H1 (cell line): ENCODE data around the gene CRABP1. TPM values are rescaled to one million over a fixed set of nuclear protein-coding genes. Genes with fewer than 3 reads are reported as not detected.
A peak's percentile ranks its signal among the peaks of the same experiment; 100 is the strongest.

Experiments used
- CTCF ChIA-PET: fragments of 300-600 bp; sonication (Branson Sonifier 250); formaldehyde crosslinking; loops from one replicate; lab custom pipeline; 2021; ENCODE audit not compliant: partially characterized antibody; lab: Charles Lee
- POLR2A ChIA-PET: fragments of 300-600 bp; sonication (Branson Sonifier 250); formaldehyde crosslinking; loops from one replicate; lab custom pipeline; 2021; ENCODE audit warnings: inconsistent platforms; ENCODE audit not compliant: partially characterized antibody; lab: Charles Lee
- DNase-seq, 2 experiments: peaks; one replicate each; pipeline versions ENCODE4 v3.0.0 to v3.0.0-alpha.2; 2010 to 2022; ENCODE audit warnings: low spot score in 2 of 2, low read depth in 1 of 2, mixed read lengths in 1 of 2
- FAIRE-seq: peaks from 2 replicates; lab custom pipeline; 2011; peaks lifted over from hg19 to GRCh38; lab: Jason Lieb, UNC
- H2AFZ ChIP-seq: 2 replicates; pipeline ENCODE4 v1.8.1; 2012; ENCODE audit warnings: low read length, inconsistent platforms
- H2AK5ac ChIP-seq: 2 replicates; pipeline ENCODE4 v1.6.1; 2013; ENCODE audit warnings: low read depth, low read length
- H2BK120ac ChIP-seq: replicated peaks from 2 replicates; pipeline ENCODE3; 2013; ENCODE audit warnings: low read depth, low read length, inconsistent platforms
- H2BK12ac ChIP-seq: 2 replicates; pipeline ENCODE4 v1.6.1; 2013; ENCODE audit warnings: low read depth, low read length
- H2BK15ac ChIP-seq: 2 replicates; pipeline ENCODE4 v1.6.1; 2013; ENCODE audit warnings: low read length
- H2BK20ac ChIP-seq: 2 replicates; pipeline ENCODE4 v1.6.1; 2013; ENCODE audit warnings: low read length
- H2BK5ac ChIP-seq: 2 replicates; pipeline ENCODE4 v1.6.1; 2013; ENCODE audit warnings: low read depth, low read length
- H3K14ac ChIP-seq: 2 replicates; pipeline ENCODE4 v1.6.1; 2013; ENCODE audit warnings: inconsistent platforms; ENCODE audit not compliant: insufficient read length
- H3K18ac ChIP-seq: 2 replicates; pipeline ENCODE4 v1.6.1; 2013; ENCODE audit warnings: low read length; ENCODE audit errors: extremely low read depth
- H3K23ac ChIP-seq: 2 replicates; pipeline ENCODE4 v1.6.1; 2013; ENCODE audit warnings: inconsistent platforms; ENCODE audit not compliant: insufficient read length
- H3K23me2 ChIP-seq: 2 replicates; pipeline ENCODE4 v1.6.1; 2013; ENCODE audit warnings: low read depth, low read length
- H3K27ac ChIP-seq: 2 replicates; pipeline ENCODE4 v1.6.1; 2011; ENCODE audit warnings: low read depth, low read length, inconsistent platforms
- H3K27me3 ChIP-seq, 4 experiments: replicated peaks in 1 of 4; 1 replicate in 1 of 4; 2 replicates in 3 of 4; pipeline versions ENCODE4 v1.6.1 to v1.8.1; 2011 to 2013; ENCODE audit warnings: low read length in 3 of 4, mild to moderate bottlenecking in 3 of 4, inconsistent platforms in 2 of 4, mixed read lengths in 2 of 4, moderate library complexity in 1 of 4; ENCODE audit not compliant: control insufficient read depth in 3 of 4, insufficient read depth in 3 of 4; ENCODE audit errors: extremely low read depth in 1 of 4
- H3K36me3 ChIP-seq, 4 experiments: 2 replicates each; pipeline versions ENCODE4 v1.6.1 to v1.8.1; 2011 to 2013; ENCODE audit warnings: mild to moderate bottlenecking in 4 of 4, low read length in 3 of 4, moderate library complexity in 2 of 4, control low read depth in 1 of 4, inconsistent platforms in 1 of 4; ENCODE audit not compliant: insufficient read depth in 4 of 4, control insufficient read depth in 2 of 4
- H3K4ac ChIP-seq: replicated peaks from 2 replicates; pipeline ENCODE3; 2013; ENCODE audit warnings: low read length, low read depth, mixed read lengths, inconsistent platforms; ENCODE audit not compliant: insufficient read length
- H3K4me1 ChIP-seq, 4 experiments: replicated peaks in 1 of 4; 1 replicate in 1 of 4; 2 replicates in 3 of 4; pipeline versions ENCODE4 v1.6.1 to v1.8.1; 2011 to 2013; ENCODE audit warnings: low read length in 3 of 4, inconsistent platforms in 2 of 4, mixed read lengths in 1 of 4; ENCODE audit not compliant: insufficient read depth in 4 of 4, control insufficient read depth in 3 of 4
- H3K4me2 ChIP-seq, 2 experiments: 2 replicates each; pipeline versions ENCODE4 v1.6.1 to v1.8.1; 2011 to 2013; ENCODE audit warnings: low read depth in 2 of 2, low read length in 2 of 2, control low read depth in 1 of 2, inconsistent platforms in 1 of 2, mild to moderate bottlenecking in 1 of 2; ENCODE audit not compliant: insufficient read depth in 1 of 2
- H3K4me3 ChIP-seq, 4 experiments: fragments of 200-600, 300-600 bp in 1 of 4; sonication (generic), shearing (Covaris generic), sonication (Bioruptor Twin) in 1 of 4; 2 replicates each; pipeline versions ENCODE4 v1.5.1 to v1.8.1; 2011 to 2016; ENCODE audit warnings: low read length in 4 of 4, low read depth in 3 of 4, control low read depth in 2 of 4, inconsistent platforms in 2 of 4, mild to moderate bottlenecking in 2 of 4, mixed read lengths in 1 of 4, moderate library complexity in 1 of 4; ENCODE audit not compliant: insufficient read depth in 2 of 4; ENCODE audit errors: extremely low read depth in 1 of 4
- H3K56ac ChIP-seq: replicated peaks from 2 replicates; pipeline ENCODE3; 2013; ENCODE audit warnings: low read depth, mild to moderate bottlenecking, mixed read lengths, low read length, inconsistent platforms; ENCODE audit not compliant: insufficient read length
- H3K79me1 ChIP-seq: 2 replicates; pipeline ENCODE4 v1.6.1; 2013; ENCODE audit warnings: low read depth, low read length, control low read depth
- H3K79me2 ChIP-seq, 2 experiments: 2 replicates each; pipeline versions ENCODE4 v1.6.1 to v1.8.1; 2012 to 2013; ENCODE audit warnings: low read length in 2 of 2, mild to moderate bottlenecking in 2 of 2, inconsistent platforms in 1 of 2; ENCODE audit not compliant: insufficient read depth in 2 of 2, control insufficient read depth in 1 of 2
- H3K9ac ChIP-seq, 4 experiments: replicated peaks in 1 of 4; 1 replicate in 1 of 4; 2 replicates in 3 of 4; pipeline versions ENCODE4 v1.6.1 to v1.8.1; 2011 to 2013; ENCODE audit warnings: low read depth in 3 of 4, low read length in 3 of 4, control low read depth in 2 of 4, mild to moderate bottlenecking in 2 of 4, moderate library complexity in 2 of 4, inconsistent platforms in 1 of 4; ENCODE audit errors: extremely low read depth in 1 of 4
- H3K9me3 ChIP-seq, 2 experiments: 2 replicates each; pipeline versions ENCODE4 v1.6.1 to v1.8.1; 2012 to 2013; ENCODE audit warnings: mild to moderate bottlenecking in 2 of 2, moderate library complexity in 2 of 2, control low read depth in 1 of 2, inconsistent platforms in 1 of 2, low read depth in 1 of 2, low read length in 1 of 2, mixed read lengths in 1 of 2; ENCODE audit not compliant: insufficient read depth in 2 of 2
- H4K20me1 ChIP-seq, 2 experiments: replicated peaks in 1 of 2; 2 replicates each; pipeline versions ENCODE3 to v1.8.1; 2011 to 2013; ENCODE audit warnings: inconsistent platforms in 2 of 2, low read length in 2 of 2, mild to moderate bottlenecking in 1 of 2; ENCODE audit not compliant: insufficient read depth in 2 of 2, control insufficient read depth in 1 of 2
- H4K5ac ChIP-seq: 2 replicates; pipeline ENCODE4 v1.6.1; 2013; ENCODE audit warnings: low read length, low read depth, mixed read lengths, inconsistent platforms; ENCODE audit not compliant: insufficient read length
- H4K8ac ChIP-seq: 2 replicates; pipeline ENCODE4 v1.8.0; 2013; ENCODE audit warnings: mild to moderate bottlenecking, moderate library complexity, low read length, inconsistent platforms; ENCODE audit not compliant: insufficient read depth; ENCODE audit errors: extremely low read depth
- H4K91ac ChIP-seq: replicated peaks from 2 replicates; pipeline ENCODE3; 2013; ENCODE audit warnings: low read length, mixed read lengths, inconsistent platforms; ENCODE audit not compliant: insufficient read length
- CTCF ChIP-seq, 3 experiments: IDR thresholded peaks; 1 replicate in 2 of 3; 2 replicates in 1 of 3; pipeline versions ENCODE4 v1.5.1 to v1.6.1; 2011; ENCODE audit warnings: low read length in 3 of 3, mild to moderate bottlenecking in 3 of 3, inconsistent platforms in 2 of 3, low read depth in 1 of 3, moderate library complexity in 1 of 3; ENCODE audit not compliant: insufficient read depth in 1 of 3; ENCODE audit errors: control extremely low read depth in 1 of 3
- JUN ChIP-seq: IDR thresholded peaks from 2 replicates; pipeline ENCODE4 v1.6.1; 2011; ENCODE audit warnings: low read depth, mild to moderate bottlenecking, improper control_type of control experiment, low read length
- RAD21 ChIP-seq, 2 experiments: IDR thresholded peaks in 1 of 2; conservative IDR thresholded peaks in 1 of 2; 2 replicates each; pipeline ENCODE4 v1.6.1; 2011; ENCODE audit warnings: low read depth in 2 of 2, low read length in 2 of 2, improper control_type of control experiment in 1 of 2, inconsistent platforms in 1 of 2, mild to moderate bottlenecking in 1 of 2, moderate library complexity in 1 of 2
- RXRA ChIP-seq: IDR thresholded peaks from 2 replicates; pipeline ENCODE4 v1.6.1; 2011; ENCODE audit warnings: low read depth, mild to moderate bottlenecking, low read length, moderate library complexity; ENCODE audit not compliant: insufficient read depth
- WGBS, 2 experiments: shearing (Covaris generic) in 1 of 2; methylation state at CpG; one replicate each; pipeline versions ENCODE4 v1.1.6 to v1.1.7; 2013 to 2015; ENCODE audit warnings: low lambda C conversion rate in 2 of 2, mixed read lengths in 2 of 2, inconsistent platforms in 1 of 2, low coverage in 1 of 2, missing lambda C conversion rate in 1 of 2; ENCODE audit not compliant: insufficient replicate concordance in 2 of 2, insufficient coverage in 1 of 2, insufficient read length in 1 of 2; ENCODE audit errors: extremely low coverage in 1 of 2, missing lambda C conversion rate in 1 of 2; 5-methylcytosine and 5-hydroxymethylcytosine counted together
- polyA plus RNA-seq, 7 experiments: library from polyadenylated mRNA; depleted of rRNA in 3 of 7; stranded (reverse) in 5 of 7; unstranded in 2 of 7; fragments of >200 nt in 5 of 7; fragments of 200-250 nt in 2 of 7; gene quantifications; 1 replicate in 5 of 7; 2 replicates in 1 of 7; 4 replicates in 1 of 7; pipeline versions ENCODE4 v1.2.1 to v1.2.3, GENCODE V29; 2011 to 2013; ENCODE audit warnings: missing spikeins in 2 of 7, mixed read lengths in 2 of 7
- total RNA-seq: library from RNA; stranded (reverse); fragmentation: NEBNext Ultra II Directional; extraction: Animal tissue kit (Norgen Biotek cat#: 25700); gene quantifications from 2 replicates; pipeline ENCODE4 v1.2.1, GENCODE V29; 2021

The CRABP1 gene
- total and polyA plus RNA-seq, 2 of the 8 experiments (the other 6 are each of a cell fraction or from before 2014, with no cell fraction given), result 385 to 655 TPM

DNA sequence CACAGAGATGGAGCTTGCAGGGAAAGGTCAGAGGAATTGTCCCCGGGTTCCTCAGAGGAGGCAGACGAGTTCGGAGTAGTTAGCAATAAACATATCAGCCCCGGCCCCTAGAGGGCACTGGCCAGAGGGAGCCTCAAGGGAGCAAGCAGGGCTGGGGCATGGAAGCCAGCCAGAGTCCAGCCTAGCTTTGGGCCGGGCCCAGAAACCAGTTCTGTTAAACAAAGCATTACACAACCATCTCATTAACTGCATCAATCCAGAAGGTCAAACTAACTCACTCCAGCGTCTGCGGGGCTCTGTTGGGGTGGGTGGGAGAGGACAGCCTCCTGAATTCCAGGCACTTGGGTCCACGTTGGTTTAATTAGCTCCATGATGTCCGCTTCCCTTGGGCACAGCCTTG is 56.8 kb downstream of the CRABP1 start:
- WGBS, 2 experiments, result 87% methylated on average over 9 of the region's 9 CpGs; no CpG with 5 or more reads in 1 of the 2 experiments
- no peak for FAIRE-seq
- POLR2A ChIA-PET, result interaction anchor here (0.6 to 2.5 kb wide), 3 partner anchors 42 to 1707 kb away, joined by 3 to 10 read pairs (median 4); partner anchors contain the start of gene CRABP1

More for the DNA sequence above, 56.8 kb downstream of the CRABP1 start:
- Histone ChIP-seq H2AFZ (no peak overlapping the region), H2AK5ac (no peak overlapping the region), H3K4me2 (no peak overlapping the region), H3K9ac (no peak overlapping the region), H3K27ac (no peak overlapping the region), H3K4ac (no peak overlapping the region), H3K56ac (no peak overlapping the region), H3K23ac (no peak overlapping the region), H3K9me3 (no peaks in the 10 kb centered on the region), H2BK15ac (peak overlapping the region; percentile 65), H4K20me1 (no peaks in the 10 kb centered on the region), H3K36me3 (no peaks in the 10 kb centered on the region), H3K27me3 (peaks cover 0 to 2% (median 0%) of the 10 kb centered on the region in 4 experiments; a peak in 2 of 7 replicates), H3K4me1 (peaks cover 4 to 31% (median 10%) of the 10 kb centered on the region in 4 experiments), H3K14ac (no peak overlapping the region), H3K79me1 (no peaks in the 10 kb centered on the region), H4K5ac (no peak overlapping the region), H4K91ac (no peak overlapping the region), H3K79me2 (no peaks in the 10 kb centered on the region), H2BK12ac (0 out of 2 replicates have a peak overlapping the region, but pooled peaks have one; percentile 18), H2BK120ac (no peak overlapping the region), H3K4me3 (no peak overlapping the region), H3K18ac (no peak overlapping the region), H4K8ac (no peak overlapping the region), H2BK20ac (peak overlapping the region; percentile 87; the same call in 1 of the 2 replicates), H2BK5ac (no peak overlapping the region), H3K23me2 (no peaks in the 10 kb centered on the region)
- TF ChIP-seq JUN (no peak), RAD21 (IDR thresholded peaks at IDR 0.05 in 1 of 2, conservative IDR thresholded peaks at IDR 0.05 in 1 of 2; ENCODE audit: low read depth in 2 of 2, low read length in 2 of 2) (peak; percentile 32 to 63), CTCF (IDR thresholded peaks at IDR 0.05; ENCODE audit: control extremely low read depth in 1 of 3, insufficient read depth in 1 of 3, low read depth in 1 of 3, low read length in 3 of 3) (peak; percentile 63 to 75 (median 66)), RXRA (no peak)
- CTCF ChIA-PET, result interaction anchor here (0.6 to 9.9 kb wide), 19 partner anchors 12 to 85 kb away, joined by 3 to 240 read pairs (median 5); partner anchors contain the start of gene IREB2
- DNase-seq, result peak in 1 of 2 experiments; percentile 71
